Adipocyte (in vitro differentiated cells): ENCODE measurements around the gene CDH4.
"Not testable (repeated sequence)": the region's sequence is repeated elsewhere in the genome, so short reads cannot be mapped to it uniquely, and the experiment has no call there.

ENCODE experiments used
- DNase-seq: peaks from one replicate; pipeline ENCODE4 v3.0.0-alpha.2; 2015; ENCODE audit warnings: low read depth
- H3K27me3 ChIP-seq: replicated peaks from 2 replicates; pipeline ENCODE4 v1.7.0; 2013; ENCODE audit warnings: mild to moderate bottlenecking, low read length, moderate library complexity; ENCODE audit not compliant: control insufficient read depth, insufficient read depth
- H3K36me3 ChIP-seq: 2 replicates; pipeline ENCODE4 v1.7.0; 2013; ENCODE audit warnings: low read length, mild to moderate bottlenecking, moderate library complexity; ENCODE audit not compliant: control insufficient read depth, insufficient read depth, severe bottlenecking
- H3K4me1 ChIP-seq: 2 replicates; pipeline ENCODE4 v1.7.0; 2013; ENCODE audit warnings: mild to moderate bottlenecking, low read length, moderate library complexity; ENCODE audit not compliant: control insufficient read depth, insufficient read depth
- H3K4me3 ChIP-seq: 2 replicates; pipeline ENCODE4 v1.7.0; 2013; ENCODE audit warnings: mild to moderate bottlenecking, low read length, moderate library complexity
- H3K9ac ChIP-seq: 2 replicates; pipeline ENCODE4 v1.7.0; 2013; ENCODE audit warnings: mild to moderate bottlenecking, low read length, moderate library complexity
- H3K9me3 ChIP-seq: 2 replicates; pipeline ENCODE4 v1.7.0; 2013; ENCODE audit warnings: mild to moderate bottlenecking, low read length, moderate library complexity; ENCODE audit not compliant: control insufficient read depth

CDH4 gene

DNA sequence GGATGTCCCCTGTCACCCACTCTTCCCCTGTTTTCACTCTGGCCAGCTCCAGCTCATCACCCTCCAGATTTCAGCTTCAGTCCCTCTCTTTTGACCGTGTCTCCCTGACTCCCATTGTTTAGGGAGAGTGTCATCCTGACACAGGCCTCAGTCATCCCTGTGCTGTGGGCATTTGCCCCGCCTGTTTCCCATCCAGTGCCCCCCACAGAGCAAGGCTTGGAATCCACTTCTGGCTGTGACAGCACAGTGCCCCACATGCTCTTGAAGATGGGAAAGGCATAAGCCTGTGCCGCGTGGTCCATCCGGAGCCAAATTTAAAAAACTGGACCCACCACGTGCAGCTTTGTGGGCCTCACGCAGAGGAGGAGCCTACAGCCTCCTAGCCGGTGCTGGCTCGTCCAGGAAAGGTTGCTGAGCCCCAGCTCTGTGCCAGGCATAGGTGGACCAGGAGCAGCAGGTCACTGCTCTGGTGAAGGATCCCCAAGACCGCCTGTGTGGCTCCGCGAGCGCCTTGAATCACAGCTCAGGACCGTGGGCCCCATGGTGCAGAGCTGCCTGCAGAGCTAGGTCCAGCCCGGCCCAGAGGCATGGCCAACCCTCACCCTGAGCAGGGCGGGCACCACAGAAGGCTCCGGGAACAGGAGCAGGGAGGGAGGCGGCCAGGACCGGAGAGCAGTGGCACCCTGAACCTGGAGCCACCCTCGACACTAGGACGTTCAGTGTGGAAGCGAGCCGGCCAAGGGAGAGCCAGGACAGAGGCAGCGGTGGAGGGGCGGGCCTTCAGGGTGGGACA, 172.8 kb downstream of the CDH4 start:
- no peak for DNase-seq

DNA sequence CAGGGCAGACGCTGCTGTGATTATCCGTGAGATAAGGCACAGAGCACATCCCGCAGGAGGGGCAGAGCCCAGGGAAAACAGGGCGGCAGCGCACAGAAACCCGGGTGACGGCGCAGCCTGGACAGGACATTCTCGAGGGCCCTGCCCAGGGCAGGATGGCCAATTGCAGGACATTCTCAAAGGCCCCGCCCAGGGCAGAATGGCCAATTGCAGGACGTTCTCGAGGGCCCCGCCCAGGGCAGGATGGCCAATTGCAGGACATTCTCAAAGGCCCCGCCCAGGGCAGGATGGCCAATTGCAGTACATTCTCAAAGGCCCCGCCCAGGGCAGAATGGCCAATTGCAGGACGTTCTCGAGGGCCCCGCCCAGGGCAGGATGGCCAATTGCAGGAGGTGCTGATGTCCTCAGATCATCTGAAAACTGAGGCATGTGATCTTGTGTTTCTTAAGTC, 173.5 kb downstream of the CDH4 start:
- H3K27me3 ChIP-seq = peaks cover 12% of the 10 kb centered on the region
- not testable (repeated sequence) for H3K9ac ChIP-seq, H3K9me3 ChIP-seq, H3K4me1 ChIP-seq, H3K36me3 ChIP-seq, DNase-seq, H3K4me3 ChIP-seq

More for the DNA sequence above, 172.8 kb downstream of the CDH4 start:
- H3K27me3 ChIP-seq = peaks cover 9% of the 10 kb centered on the region
- H3K4me3 ChIP-seq = no peak overlapping the region
- H3K9me3 ChIP-seq = peaks cover 3% of the 10 kb centered on the region
- no peaks in the 10 kb centered on the region for H3K36me3 ChIP-seq
- no peak overlapping the region for H3K9ac ChIP-seq
- H3K4me1 ChIP-seq = no peaks in the 10 kb centered on the region

DNA sequence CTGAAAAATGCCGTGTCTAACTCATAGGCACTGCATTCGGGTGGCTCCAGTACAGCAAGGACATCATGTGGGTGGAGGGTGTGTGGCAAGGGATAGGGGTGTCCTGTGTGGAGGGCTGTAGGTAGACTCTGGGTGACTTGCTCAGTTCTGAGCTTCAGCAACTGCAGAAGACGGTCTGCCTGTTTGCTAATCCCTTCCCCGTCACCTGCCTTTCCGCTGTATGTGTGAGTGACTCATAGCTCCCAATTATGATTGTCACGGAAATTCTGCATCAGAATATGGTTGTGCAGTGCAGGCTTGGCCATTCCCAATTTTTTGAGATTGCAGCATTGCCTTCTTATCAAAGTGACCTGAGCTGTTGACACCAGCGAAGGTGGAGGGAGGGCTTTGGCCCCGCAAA, 174.3 kb downstream of the CDH4 start:
- Histone ChIP-seq H3K4me3 (no peak overlapping the region), H3K9ac (no peak overlapping the region), H3K27me3 (peaks cover 18% of the 10 kb centered on the region), H3K36me3 (no peaks in the 10 kb centered on the region), H3K9me3 (no peaks in the 10 kb centered on the region), H3K4me1 (no peaks in the 10 kb centered on the region)
- DNase-seq = no peak

DNA sequence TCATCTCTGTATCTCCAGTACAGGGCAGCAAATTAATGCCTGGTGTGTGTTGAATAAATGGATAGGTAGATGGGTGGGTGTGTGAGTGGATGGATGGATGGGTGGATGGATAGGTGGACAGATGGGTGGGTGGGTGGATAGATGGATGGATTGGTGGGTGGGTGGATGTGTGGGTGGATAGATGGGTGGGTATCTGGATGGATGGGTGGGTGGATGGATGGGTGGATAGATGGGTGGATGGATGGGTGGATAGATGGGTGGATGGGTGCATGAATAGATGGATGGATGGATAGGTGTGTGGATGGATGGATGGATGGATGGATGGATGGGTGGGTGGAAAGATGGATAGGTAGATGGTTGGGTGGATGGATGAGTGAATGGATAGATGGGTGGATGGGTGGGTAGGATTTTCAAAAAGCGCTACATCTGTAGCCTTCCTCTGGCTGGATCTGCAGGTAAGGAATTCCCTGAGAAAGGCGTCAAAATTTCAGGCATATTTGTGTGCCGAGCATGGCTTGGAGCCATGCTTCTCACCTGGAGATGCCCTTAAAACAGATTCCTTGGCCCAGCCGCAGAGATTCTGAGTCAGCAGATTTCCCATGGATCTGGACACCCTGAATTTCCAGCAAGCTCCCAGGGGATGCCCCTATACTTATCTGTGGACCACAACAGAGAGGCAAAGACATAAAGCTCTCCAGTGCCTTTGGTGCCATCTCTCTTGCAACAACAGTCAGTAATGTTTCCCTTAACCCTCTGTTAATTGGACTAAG, 177.6 kb downstream of the CDH4 start:
- no peak for DNase-seq
- Histone ChIP-seq H3K9ac (no peak overlapping the region), H3K27me3 (peaks cover 36% of the 10 kb centered on the region), H3K4me3 (no peak overlapping the region), H3K36me3 (no peaks in the 10 kb centered on the region), H3K4me1 (no peaks in the 10 kb centered on the region), H3K9me3 (no peaks in the 10 kb centered on the region)

DNA sequence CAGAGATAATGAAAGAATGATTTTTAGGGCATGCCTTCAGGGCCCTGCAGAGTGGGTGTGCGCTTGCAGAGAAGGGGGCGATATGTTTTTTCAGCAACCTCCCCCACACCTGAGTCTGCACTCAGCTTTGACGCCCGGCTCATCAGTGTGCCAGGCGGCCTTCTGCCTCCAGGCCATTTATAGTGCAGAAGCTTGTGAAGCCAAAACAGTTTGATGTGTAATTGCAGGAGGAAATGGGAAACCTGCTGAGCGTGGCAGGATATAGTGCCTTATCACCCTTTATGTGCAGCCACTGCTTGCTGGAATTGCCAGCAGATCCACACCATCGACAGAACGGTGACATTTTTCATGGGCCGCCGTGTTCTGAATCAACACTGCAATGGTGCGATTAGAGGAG, 178.2 kb downstream of the CDH4 start:
- H3K36me3 ChIP-seq = no peaks in the 10 kb centered on the region
- no peaks in the 10 kb centered on the region for H3K9me3 ChIP-seq
- H3K4me1 ChIP-seq = no peaks in the 10 kb centered on the region
- peaks cover 36% of the 10 kb centered on the region for H3K27me3 ChIP-seq
- DNase-seq = no peak
- no peak overlapping the region for H3K4me3 ChIP-seq
- H3K9ac ChIP-seq = no peak overlapping the region

DNA sequence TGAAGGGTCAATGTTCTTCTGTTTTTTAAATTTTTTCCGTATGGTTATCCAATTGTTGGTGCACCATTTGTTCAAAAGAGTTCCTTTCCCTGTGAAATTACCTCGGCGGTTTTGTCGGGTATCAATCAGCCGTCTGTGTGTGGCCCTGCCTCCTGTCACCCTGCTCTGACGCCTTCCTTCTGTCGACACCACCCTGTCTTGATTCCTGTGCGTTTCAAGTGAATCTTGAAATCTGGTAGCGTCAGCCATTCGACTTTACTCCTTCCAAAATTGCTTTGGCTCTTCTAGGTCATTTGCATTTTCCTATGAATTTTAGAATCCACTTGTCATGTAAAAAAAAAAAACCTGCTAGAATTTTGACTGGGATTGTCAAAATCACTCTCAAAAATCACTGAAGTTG, 181.1 kb downstream of the CDH4 start:
- H3K27me3 ChIP-seq = peaks cover 34% of the 10 kb centered on the region
- peaks cover 7% of the 10 kb centered on the region for H3K4me1 ChIP-seq
- no peak for DNase-seq
- H3K4me3 ChIP-seq = no peak overlapping the region
- H3K9me3 ChIP-seq = no peaks in the 10 kb centered on the region
- no peaks in the 10 kb centered on the region for H3K36me3 ChIP-seq
- H3K9ac ChIP-seq = no peak overlapping the region

DNA sequence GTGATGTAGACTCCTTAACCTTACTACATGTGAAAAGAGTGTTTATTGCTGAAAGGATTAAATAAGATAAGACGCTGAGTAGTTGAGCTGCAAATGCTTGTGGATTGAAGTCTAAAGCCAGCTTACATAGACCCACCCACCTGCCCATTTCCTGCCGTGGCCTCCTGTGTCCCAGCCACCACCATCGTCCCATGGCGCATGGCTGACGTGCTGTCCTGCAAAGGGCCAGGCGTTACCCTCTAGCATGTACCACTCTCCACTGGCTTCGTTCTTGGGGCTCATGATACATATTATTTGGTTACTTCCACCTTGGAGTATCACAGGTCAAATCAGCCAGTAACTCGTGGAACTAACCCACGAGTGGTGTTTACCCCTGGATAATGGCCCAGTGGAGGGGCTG, 181.8 kb downstream of the CDH4 start:
- Histone ChIP-seq H3K4me1 (peaks cover 7% of the 10 kb centered on the region), H3K4me3 (no peak overlapping the region), H3K9me3 (no peaks in the 10 kb centered on the region), H3K27me3 (peaks cover 31% of the 10 kb centered on the region), H3K9ac (no peak overlapping the region), H3K36me3 (no peaks in the 10 kb centered on the region)
- DNase-seq = no peak

DNA sequence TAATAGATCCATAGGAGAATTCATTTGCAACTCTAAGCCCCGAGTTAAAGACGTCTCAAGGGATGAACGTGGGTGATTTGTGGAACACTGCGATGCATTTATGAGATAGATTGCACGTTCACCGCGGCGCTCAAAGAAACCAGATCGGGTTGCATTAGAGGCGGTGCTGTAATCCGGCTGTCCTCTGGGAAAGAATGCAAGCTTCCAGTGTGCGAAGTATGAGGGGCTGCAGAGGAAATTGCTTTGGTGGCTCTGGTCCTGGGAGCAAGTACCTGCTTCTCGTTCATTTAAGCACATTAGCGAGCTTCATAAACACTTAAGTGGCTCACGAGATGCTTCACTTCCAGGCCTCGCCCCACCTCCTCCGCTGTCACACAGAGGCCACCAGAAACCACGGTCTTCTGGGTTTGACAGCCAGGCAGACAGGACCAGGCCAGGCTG, 182.3 kb downstream of the CDH4 start:
- H3K27me3 ChIP-seq = peaks cover 31% of the 10 kb centered on the region
- no peak for DNase-seq
- peaks cover 7% of the 10 kb centered on the region for H3K4me1 ChIP-seq
- H3K9ac ChIP-seq = no peak overlapping the region
- H3K36me3 ChIP-seq = no peaks in the 10 kb centered on the region
- no peaks in the 10 kb centered on the region for H3K9me3 ChIP-seq
- H3K4me3 ChIP-seq = no peak overlapping the region

DNA sequence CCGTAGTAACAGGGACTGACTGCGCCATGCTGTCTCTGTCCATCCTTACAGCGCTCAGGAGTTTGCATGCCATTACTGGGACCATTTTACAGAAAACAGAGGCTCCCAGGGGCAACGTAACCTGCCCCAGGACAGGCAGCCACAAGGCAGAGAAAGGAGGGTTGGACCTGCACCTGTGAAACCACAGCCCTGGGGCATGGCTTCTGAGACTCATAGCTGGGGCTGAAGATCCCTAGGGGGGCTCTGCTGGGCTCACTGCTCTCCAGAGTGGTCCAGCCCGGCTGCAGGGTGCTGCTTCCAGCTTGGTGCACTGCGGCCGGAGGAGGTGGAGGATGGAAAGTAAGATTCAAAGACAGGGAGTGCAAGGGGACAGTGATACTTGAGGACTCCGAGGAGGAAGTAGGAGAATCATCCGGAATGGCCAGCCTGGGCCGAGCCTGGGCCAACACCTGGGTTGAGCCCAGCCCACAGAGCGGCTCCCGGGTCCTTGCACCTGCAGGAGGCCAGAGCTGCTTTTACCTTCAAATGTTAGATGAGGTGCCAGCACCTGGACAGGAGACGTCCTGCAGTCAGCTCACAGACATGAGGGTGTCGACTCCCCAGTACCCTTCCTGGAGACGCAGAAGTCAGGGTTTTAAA, 183.2 kb downstream of the CDH4 start:
- Histone ChIP-seq H3K4me1 (peaks cover 7% of the 10 kb centered on the region), H3K9me3 (no peaks in the 10 kb centered on the region), H3K27me3 (peaks cover 31% of the 10 kb centered on the region), H3K9ac (no peak overlapping the region), H3K36me3 (no peaks in the 10 kb centered on the region), H3K4me3 (no peak overlapping the region)
- DNase-seq = no peak

DNA sequence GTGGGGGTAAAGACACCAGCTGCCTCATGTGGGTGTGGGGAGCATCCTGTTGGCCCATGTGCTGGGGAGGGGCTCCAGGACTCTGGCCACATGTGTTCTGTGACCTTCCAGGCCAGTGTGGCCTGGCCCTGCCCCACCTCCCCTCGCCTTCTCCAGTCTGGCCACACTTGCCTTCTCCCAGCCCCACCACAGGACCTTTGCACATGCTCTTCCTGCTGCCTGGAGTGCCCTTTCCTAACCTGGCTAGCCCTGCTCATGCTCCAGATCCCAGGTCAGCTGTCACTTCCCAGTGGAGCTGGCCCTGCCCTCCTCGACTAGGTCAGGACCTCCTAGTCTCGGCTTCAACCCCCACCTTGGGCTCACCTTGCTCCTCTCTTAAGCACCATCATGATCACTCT, 183.8 kb downstream of the CDH4 start:
- H3K9me3 ChIP-seq = no peaks in the 10 kb centered on the region
- H3K27me3 ChIP-seq = peaks cover 26% of the 10 kb centered on the region
- no peaks in the 10 kb centered on the region for H3K36me3 ChIP-seq
- H3K4me1 ChIP-seq = peaks cover 7% of the 10 kb centered on the region
- DNase-seq = no peak
- H3K4me3 ChIP-seq = no peak overlapping the region
- no peak overlapping the region for H3K9ac ChIP-seq

DNA sequence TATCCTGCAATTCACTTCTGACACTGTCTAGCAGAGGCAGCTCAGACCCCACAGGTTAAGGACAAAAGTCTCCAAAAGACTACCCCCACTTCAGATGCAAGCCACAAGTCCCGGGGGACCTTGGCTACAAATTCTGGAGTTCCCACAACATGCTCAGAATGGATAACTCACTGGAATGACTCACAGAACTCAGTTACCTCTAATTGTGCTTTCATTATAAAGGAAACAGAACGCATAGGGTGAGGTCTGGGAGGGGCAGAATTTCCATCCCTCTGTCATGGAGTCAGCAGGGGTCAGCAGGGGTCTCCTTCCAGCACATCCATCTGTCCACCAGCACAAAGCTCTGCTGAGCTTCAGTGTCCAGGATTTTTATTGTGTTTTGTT, 184.2 kb downstream of the CDH4 start:
- DNase-seq = no peak
- Histone ChIP-seq H3K4me1 (peaks cover 7% of the 10 kb centered on the region), H3K9me3 (no peaks in the 10 kb centered on the region), H3K9ac (no peak overlapping the region), H3K27me3 (peaks cover 22% of the 10 kb centered on the region), H3K36me3 (no peaks in the 10 kb centered on the region), H3K4me3 (no peak overlapping the region)
